GM06990 (cell line): ENCODE measurements around the gene HSPH1.
"Not testable (repeated sequence)": the region's sequence is repeated elsewhere in the genome, so short reads cannot be mapped to it uniquely, and the experiment has no call there.

Source experiments
- DNase-seq: peaks from one replicate; pipeline ENCODE4 v3.0.0-alpha.2; 2011; ENCODE audit not compliant: insufficient read length; ENCODE audit errors: extremely low read depth
- H3K27me3 ChIP-seq: replicated peaks from 2 replicates; pipeline ENCODE4 v1.6.0; 2011; ENCODE audit warnings: low read length; ENCODE audit not compliant: control insufficient read depth, insufficient read depth
- H3K36me3 ChIP-seq: 2 replicates; pipeline ENCODE4 v1.5.1; 2011; ENCODE audit warnings: low read length; ENCODE audit not compliant: control insufficient read depth, insufficient read depth
- H3K4me3 ChIP-seq: replicated peaks from 2 replicates; pipeline ENCODE4 v1.5.1; 2011; ENCODE audit warnings: low read depth, mild to moderate bottlenecking, control low read depth, low read length
- CTCF ChIP-seq: IDR thresholded peaks from 2 replicates; pipeline ENCODE4 v1.5.1; 2011; ENCODE audit warnings: low read length, control low read depth, mild to moderate bottlenecking, inconsistent platforms; ENCODE audit not compliant: insufficient read depth, poor library complexity, severe bottlenecking

Gene HSPH1

GRCh38 chr13:31100721-31101120 is 61.0 kb downstream of the HSPH1 start:
- no peak overlapping the region for H3K4me3 ChIP-seq
- no peaks in the 10 kb centered on the region for H3K36me3 ChIP-seq
- no peaks in the 10 kb centered on the region; the same call in 1 of the 2 replicates for H3K27me3 ChIP-seq
- no peak for TF ChIP-seq CTCF
- no peak for DNase-seq

- H3K36me3 ChIP-seq, H3K4me3 ChIP-seq, H3K27me3 ChIP-seq, DNase-seq: not testable (repeated sequence)
Observed at GRCh38 chr13:31097911-31098434, 63.7 kb downstream of the HSPH1 start.

GRCh38 chr13:31096654-31097302 is 64.9 kb downstream of the HSPH1 start:
- H3K4me3 ChIP-seq = no peak overlapping the region
- no peak for DNase-seq
- no peak for TF ChIP-seq CTCF
- no peaks in the 10 kb centered on the region; the same call in none of the 2 replicates for H3K27me3 ChIP-seq
- H3K36me3 ChIP-seq = no peaks in the 10 kb centered on the region

GRCh38 chr13:31094331-31095015 is 67.2 kb downstream of the HSPH1 start:
- Histone ChIP-seq H3K36me3 (no peaks in the 10 kb centered on the region), H3K27me3 (no peaks in the 10 kb centered on the region; the same call in none of the 2 replicates), H3K4me3 (no peak overlapping the region)
- no peak for DNase-seq
- TF ChIP-seq CTCF = no peak

- no peaks in the 10 kb centered on the region for H3K36me3 ChIP-seq
- no peak for TF ChIP-seq CTCF
- no peak for DNase-seq
- H3K4me3 ChIP-seq = no peak overlapping the region
- no peaks in the 10 kb centered on the region; the same call in none of the 2 replicates for H3K27me3 ChIP-seq
Observed at GRCh38 chr13:31093145-31093885, 68.4 kb downstream of the HSPH1 start.

- Histone ChIP-seq H3K27me3 (no peaks in the 10 kb centered on the region; the same call in none of the 2 replicates), H3K36me3 (no peaks in the 10 kb centered on the region), H3K4me3 (no peak overlapping the region)
- no peak for DNase-seq
- TF ChIP-seq CTCF = no peak
Observed at GRCh38 chr13:31092646-31093045, 69.1 kb downstream of the HSPH1 start.
